ENCODE data around the gene DPEP1.
"Not testable (repeated sequence)": the region's sequence is repeated elsewhere in the genome, so short reads cannot be mapped to it uniquely, and the experiment has no call there.

Gene DPEP1

GRCh38 chr16:89577055-89577759 lies 36.2 kb upstream of the DPEP1 start:
- DNase-seq (ENCODE audit: low spot score): no peak

- no peak for DNase-seq (ENCODE audit: low spot score)
These were observed 34.1 kb upstream of the DPEP1 start for GRCh38 chr16:89579351-89579750.

GRCh38 chr16:89581045-89581695 lies 32.3 kb upstream of the DPEP1 start:
- no peak for DNase-seq (ENCODE audit: low spot score)

GRCh38 chr16:89581861-89582563 lies 31.4 kb upstream of the DPEP1 start:
- DNase-seq (ENCODE audit: low spot score): no peak

- DNase-seq (ENCODE audit: low spot score): no peak
These were observed 30.7 kb upstream of the DPEP1 start for GRCh38 chr16:89582614-89583196.

GRCh38 chr16:89583197-89583894 lies 30.1 kb upstream of the DPEP1 start:
- no peak for DNase-seq (ENCODE audit: low spot score)

- DNase-seq (ENCODE audit: low spot score): no peak
These were observed 29.4 kb upstream of the DPEP1 start for GRCh38 chr16:89583895-89584644.

GRCh38 chr16:89584768-89585549 lies 28.5 kb upstream of the DPEP1 start:
- no peak for DNase-seq (ENCODE audit: low spot score)

- DNase-seq (ENCODE audit: low spot score): no peak
These were observed 27.2 kb upstream of the DPEP1 start for GRCh38 chr16:89586218-89586617.

GRCh38 chr16:89586853-89587252 lies 26.6 kb upstream of the DPEP1 start:
- DNase-seq (ENCODE audit: low spot score): no peak

- DNase-seq (ENCODE audit: low spot score): not testable (repeated sequence)
These were observed 25.8 kb upstream of the DPEP1 start for GRCh38 chr16:89587676-89588075.

GRCh38 chr16:89588413-89589109 lies 24.9 kb upstream of the DPEP1 start:
- no peak for DNase-seq (ENCODE audit: low spot score)

- no peak for DNase-seq (ENCODE audit: low spot score)
These were observed 24.1 kb upstream of the DPEP1 start for GRCh38 chr16:89589241-89589926.

- DNase-seq (ENCODE audit: low spot score): no peak
These were observed 19.6 kb upstream of the DPEP1 start for GRCh38 chr16:89593841-89594240.

- no peak for DNase-seq (ENCODE audit: low spot score)
These were observed 17.9 kb upstream of the DPEP1 start for GRCh38 chr16:89595330-89596060.

- DNase-seq (ENCODE audit: low spot score): no peak
These were observed 17.3 kb upstream of the DPEP1 start for GRCh38 chr16:89596061-89596689.

GRCh38 chr16:89596957-89597649 lies 16.3 kb upstream of the DPEP1 start:
- no peak for DNase-seq (ENCODE audit: low spot score)

GRCh38 chr16:89598199-89598598 lies 15.2 kb upstream of the DPEP1 start:
- DNase-seq (ENCODE audit: low spot score): no peak

Data from pons (tissue), 1 donor.